Measurements from ENCODE around the gene ZNF143.
A peak's percentile ranks its signal among the peaks of the same experiment; 100 is the strongest.

The ZNF143 gene

GRCh38 chr11:9550191-9550628 lies 89.4 kb downstream of the ZNF143 start:
- FAIRE-seq (no peak), DNase-seq (ENCODE audit: insufficient read length, low spot score) (no peak)
- TF ChIP-seq CTCF (IDR thresholded peaks at IDR 0.05; ENCODE audit: insufficient read depth, missing control alignments): no peak

- DNase-seq (ENCODE audit: insufficient read length, low spot score): no peak
- no peak for TF ChIP-seq CTCF (IDR thresholded peaks at IDR 0.05; ENCODE audit: insufficient read depth, missing control alignments)
- no peak for FAIRE-seq
These were observed 100.6 kb downstream of the ZNF143 start for GRCh38 chr11:9561279-9561982.

GRCh38 chr11:9562716-9563115 lies 101.9 kb downstream of the ZNF143 start:
- DNase-seq (ENCODE audit: insufficient read length, low spot score): no peak
- no peak for TF ChIP-seq CTCF (IDR thresholded peaks at IDR 0.05; ENCODE audit: insufficient read depth, missing control alignments)

GRCh38 chr11:9563196-9563730 lies 102.5 kb downstream of the ZNF143 start:
- DNase-seq (ENCODE audit: insufficient read length, low spot score): no peak
- no peak for FAIRE-seq
- no peak for TF ChIP-seq CTCF (IDR thresholded peaks at IDR 0.05; ENCODE audit: insufficient read depth, missing control alignments)

More at GRCh38 chr11:9562716-9563115, 101.9 kb downstream of the ZNF143 start:
- FAIRE-seq: no peak

- no peak for DNase-seq (ENCODE audit: insufficient read length, low spot score)
- no peak for TF ChIP-seq CTCF (IDR thresholded peaks at IDR 0.05; ENCODE audit: insufficient read depth, missing control alignments)
- peak; percentile 38 for FAIRE-seq
These were observed 105.2 kb downstream of the ZNF143 start for GRCh38 chr11:9565822-9566560.

GRCh38 chr11:9566561-9567063 lies 105.8 kb downstream of the ZNF143 start:
- no peak for TF ChIP-seq CTCF (IDR thresholded peaks at IDR 0.05; ENCODE audit: insufficient read depth, missing control alignments)
- DNase-seq (ENCODE audit: insufficient read length, low spot score) (no peak), FAIRE-seq (no peak)

Data from D721Med (cell line).